GM15510 (cell line): ENCODE measurements around the gene WDR44.

Source experiments
- POLR2A ChIP-seq: IDR thresholded peaks from 3 replicates; pipeline ENCODE4 v1.6.1; 2011; ENCODE audit warnings: borderline replicate concordance; ENCODE audit not compliant: insufficient read length; ENCODE audit errors: extremely low read depth

The WDR44 gene, protein sequence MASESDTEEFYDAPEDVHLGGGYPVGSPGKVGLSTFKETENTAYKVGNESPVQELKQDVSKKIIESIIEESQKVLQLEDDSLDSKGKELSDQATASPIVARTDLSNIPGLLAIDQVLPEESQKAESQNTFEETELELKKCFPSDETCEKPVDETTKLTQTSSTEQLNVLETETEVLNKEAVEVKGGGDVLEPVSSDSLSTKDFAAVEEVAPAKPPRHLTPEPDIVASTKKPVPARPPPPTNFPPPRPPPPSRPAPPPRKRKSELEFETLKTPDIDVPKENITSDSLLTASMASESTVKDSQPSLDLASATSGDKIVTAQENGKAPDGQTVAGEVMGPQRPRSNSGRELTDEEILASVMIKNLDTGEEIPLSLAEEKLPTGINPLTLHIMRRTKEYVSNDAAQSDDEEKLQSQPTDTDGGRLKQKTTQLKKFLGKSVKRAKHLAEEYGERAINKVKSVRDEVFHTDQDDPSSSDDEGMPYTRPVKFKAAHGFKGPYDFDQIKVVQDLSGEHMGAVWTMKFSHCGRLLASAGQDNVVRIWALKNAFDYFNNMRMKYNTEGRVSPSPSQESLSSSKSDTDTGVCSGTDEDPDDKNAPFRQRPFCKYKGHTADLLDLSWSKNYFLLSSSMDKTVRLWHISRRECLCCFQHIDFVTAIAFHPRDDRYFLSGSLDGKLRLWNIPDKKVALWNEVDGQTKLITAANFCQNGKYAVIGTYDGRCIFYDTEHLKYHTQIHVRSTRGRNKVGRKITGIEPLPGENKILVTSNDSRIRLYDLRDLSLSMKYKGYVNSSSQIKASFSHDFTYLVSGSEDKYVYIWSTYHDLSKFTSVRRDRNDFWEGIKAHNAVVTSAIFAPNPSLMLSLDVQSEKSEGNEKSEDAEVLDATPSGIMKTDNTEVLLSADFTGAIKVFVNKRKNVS

DNA sequence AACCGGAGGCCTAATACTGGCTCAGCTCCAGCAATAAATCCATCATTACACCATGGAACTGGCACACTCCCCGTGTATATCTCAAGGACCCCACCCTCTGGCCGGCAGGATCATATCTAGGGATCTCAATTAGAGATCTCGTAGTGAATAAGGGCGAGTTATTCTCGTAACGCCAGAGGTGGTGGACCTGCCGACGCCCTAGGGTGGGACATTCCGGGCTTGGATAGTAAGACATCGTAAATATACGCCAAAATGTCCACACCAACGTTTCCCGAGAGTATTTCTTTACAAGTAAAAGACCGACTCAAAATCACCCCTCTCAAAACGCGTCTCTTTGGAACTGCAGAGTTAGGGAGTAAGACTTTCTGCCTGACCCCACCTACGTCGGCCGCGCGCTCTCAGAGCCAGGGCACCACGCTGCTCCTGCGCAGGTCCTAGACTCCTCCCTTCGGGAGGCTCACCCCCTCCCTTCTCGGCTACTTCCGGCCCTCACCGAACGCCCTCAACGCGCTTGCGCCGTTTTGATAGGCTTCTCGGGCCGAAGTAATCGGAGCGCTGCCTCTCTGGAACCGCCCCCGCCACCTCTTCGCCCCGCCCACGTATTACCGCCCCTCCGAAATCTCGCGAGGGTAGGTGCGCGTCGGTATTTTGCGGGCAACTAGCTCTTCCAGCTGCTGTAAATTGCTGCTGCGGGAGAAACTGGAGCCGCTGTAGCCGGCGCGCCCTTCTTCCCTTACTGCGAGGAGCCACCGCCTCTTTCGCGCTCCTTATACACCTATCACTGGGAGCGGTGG, at the start of gene WDR44:
Gene WDR44, plus strand, starts transcription at position 643 of the 794 bp plus-strand sequence. CDS start 398 bp downstream, outside the sequence.
- TF ChIP-seq POLR2A, result peak; percentile 65

DNA sequence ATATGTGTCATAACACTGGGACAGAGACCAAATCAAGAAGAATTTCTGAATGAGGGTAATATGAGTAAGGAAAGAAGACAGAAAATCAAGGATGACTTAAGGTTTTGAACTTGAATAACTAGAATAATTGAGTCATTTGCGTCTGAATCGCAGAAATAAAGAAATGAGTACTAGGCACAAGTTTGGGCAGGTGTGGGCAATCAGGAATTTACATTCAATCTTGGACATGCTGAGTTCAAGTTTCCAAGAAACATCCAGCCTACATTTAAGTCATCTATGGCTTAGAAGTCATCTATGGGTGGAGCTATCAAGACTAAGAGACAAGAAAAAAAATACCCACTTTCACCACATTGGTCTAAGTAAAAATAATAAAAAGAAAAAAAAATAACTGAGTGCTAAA, 30.4 kb upstream of the WDR44 start:
- no peak for TF ChIP-seq POLR2A

DNA sequence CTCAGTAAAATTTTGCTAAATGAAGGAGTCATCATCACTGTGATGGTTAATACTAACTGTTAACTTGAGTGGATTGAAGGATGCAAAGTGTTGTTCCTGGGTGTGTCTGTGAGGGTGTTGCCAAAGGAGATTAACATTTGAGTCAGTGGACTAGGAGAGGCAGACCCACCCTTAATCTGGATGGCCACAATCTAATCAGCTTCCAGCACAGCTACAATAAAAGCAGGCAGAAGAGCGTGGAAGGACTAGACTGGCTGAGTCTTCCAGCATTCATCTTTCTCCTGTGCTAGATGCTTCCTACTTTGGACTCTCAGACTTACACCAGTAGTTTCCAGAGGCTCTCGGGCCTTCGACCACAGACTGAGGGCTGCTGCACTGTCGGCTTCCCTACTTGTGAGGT, 21.3 kb upstream of the WDR44 start:
- no peak for TF ChIP-seq POLR2A

DNA sequence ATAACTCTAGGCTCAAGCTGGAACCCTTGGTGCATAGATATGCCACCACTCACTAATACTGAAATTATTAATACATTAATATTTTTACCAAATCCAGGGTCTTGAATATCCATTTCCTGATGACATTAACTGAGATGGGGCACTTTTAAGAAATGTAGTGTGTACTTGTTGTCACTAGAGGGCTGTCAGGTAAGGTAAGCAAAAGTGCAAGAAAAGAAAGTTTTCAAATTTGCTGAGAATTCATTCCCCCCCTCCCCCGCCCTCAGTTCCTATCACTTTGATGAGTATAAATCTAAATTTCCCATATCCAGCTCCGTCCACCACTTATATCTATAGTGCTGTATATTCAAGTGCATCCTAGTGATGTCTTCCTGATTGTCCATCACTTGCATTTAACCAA, 20.5 kb upstream of the WDR44 start:
- TF ChIP-seq POLR2A, result no peak

DNA sequence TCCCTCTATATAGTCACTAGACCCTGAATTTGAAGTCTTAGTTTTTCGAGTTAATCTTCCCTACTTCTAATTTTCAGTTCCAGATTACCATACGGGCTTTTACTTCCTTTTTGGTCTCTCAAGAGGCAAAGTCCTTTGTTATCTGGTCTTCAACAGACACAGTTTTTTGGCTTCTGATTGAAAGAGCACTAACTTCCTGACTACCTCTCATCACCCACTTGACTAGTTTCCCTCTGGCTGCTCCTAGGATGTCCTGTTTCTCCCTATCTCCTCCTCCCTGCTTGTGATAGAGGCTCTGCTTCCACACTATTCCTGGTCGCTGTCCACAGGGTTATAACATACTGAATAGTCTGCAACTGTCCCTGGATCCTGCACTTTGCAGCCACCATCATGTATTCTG, 16.7 kb upstream of the WDR44 start:
- TF ChIP-seq POLR2A, result no peak

DNA sequence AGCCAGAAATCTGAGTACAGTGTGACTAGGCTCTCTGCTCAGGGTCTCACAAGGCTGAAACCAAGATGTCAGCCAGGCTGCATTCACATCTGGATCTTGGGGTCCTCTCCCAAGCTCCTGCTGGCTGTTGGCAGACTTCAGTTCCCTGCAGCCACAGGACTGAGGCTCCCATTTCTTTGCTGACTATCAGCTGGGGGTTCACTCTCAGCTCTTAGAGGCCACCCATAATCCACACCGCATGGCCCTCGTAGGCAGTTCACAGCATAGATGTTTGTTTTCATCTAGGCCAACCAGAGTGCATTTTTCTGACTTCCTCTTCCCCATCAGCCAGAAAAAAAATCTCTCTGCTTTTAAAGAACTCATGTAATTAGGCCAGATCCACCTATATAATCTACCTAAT, 8.2 kb upstream of the WDR44 start:
- TF ChIP-seq POLR2A, result no peak

DNA sequence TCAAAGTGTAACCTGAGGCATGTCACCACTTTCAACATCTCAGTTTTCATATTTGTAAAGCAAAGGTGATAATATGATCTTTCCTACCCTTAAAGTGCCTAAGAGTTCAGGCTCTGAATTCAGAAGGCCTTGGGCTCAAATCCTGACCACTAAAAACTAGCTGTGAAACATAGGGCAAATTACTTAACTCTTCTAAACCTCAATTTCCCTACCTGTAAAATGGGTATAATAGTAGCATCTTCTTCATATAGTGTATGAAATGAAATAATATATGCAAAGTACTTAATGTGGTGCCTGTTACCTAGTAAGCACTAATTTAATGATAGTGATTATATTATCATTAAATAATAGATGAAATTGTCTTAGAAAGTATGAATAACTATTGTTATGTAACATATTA, 7.0 kb upstream of the WDR44 start:
- no peak for TF ChIP-seq POLR2A

DNA sequence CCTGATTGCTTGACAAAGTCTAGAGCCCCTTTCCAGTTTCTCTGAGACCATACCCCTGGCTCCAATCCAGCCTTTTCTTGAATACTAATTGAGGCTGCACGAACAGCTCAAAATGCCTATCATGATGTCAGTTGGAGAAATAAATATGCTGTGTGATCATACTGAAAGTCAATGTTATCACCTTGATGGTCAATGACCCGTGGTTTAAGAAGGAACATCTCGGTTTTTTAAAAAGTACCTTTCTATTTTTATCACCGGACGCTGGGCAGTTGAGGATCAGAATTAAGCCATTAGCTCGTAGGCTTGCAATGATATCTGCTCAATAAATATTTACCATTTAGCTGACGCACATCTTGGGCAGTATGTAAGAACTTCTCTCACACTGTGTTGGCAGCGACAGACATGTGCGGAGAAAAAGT, 852 bp upstream of the WDR44 start:
- TF ChIP-seq POLR2A, result no peak

DNA sequence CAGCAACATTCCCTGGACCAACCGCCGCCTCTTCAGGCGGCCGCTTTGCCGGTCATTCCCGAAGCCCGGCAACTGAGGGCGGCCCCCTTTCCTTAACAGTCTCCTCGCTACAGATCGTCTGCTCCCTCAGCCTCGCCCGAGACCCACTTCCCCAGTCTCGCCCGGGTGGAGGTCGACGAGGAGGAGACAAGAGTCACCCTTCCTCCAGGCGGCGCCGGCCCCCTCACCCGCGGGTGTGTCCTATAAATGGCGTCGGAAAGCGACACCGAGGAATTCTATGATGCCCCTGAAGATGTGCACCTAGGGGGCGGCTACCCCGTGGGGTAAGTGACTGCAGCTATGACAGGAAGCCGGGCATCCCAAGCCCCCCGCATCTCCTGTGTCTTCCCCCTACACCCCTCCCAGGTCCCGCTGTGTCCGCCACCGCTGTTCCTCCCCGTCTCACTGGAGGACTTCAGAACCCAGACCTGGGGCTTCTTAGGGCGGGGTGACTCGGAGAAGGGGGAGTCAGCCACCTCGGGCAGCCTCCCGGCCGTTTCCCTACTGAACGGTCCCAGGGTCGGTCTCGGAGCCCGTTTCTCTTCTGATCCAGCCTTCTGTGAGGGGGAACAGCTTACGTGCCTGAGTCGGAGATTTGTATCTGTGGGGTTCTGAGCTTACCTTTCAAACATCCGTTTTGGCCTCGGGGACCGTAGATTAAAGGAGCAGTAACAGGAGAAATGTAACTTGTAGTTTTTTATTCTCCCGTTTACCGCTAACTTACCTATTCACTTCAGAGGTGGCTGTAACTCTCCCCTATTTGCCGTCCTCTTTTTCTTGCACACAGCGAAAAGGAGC, 570 bp downstream of the WDR44 start:
- TF ChIP-seq POLR2A, result no peak

DNA sequence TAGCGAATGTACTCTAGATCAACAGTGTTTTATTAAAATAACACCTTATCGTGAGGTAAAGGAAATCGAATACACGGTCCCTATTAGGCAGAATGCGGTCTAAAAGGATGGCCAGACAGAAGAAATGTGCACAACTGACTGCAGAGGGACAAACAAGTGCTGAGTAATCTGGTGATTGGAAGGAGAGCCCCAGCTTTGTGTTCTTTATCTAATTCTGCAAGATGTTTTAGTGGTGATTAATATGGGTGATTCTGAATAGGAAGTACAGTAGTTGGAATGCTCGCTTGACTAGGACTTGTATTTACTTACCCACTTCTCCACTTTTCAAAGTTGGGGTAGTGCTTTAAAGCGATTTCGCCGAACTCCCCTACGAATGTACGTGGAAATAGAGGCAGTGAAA, 1.2 kb downstream of the WDR44 start:
- TF ChIP-seq POLR2A, result no peak

DNA sequence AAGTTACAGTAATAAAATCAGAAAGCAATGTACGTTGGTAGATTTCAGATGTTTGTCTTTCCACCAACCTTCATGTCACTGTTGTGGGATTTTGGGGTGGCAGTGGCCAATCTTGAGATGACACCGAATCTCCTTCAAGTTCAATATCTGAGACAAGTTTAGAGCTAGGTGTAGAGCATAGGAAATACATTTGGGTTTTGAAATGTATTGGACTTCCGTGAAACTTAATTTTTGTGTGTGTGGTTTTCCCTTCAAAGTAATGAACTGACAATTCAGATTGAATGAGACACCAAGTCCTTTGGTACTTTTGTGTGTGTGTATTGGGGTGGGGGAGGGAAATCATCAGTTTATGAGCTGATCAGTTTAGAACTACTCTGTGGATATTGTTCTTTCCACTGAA, 1.8 kb downstream of the WDR44 start:
- TF ChIP-seq POLR2A, result no peak

DNA sequence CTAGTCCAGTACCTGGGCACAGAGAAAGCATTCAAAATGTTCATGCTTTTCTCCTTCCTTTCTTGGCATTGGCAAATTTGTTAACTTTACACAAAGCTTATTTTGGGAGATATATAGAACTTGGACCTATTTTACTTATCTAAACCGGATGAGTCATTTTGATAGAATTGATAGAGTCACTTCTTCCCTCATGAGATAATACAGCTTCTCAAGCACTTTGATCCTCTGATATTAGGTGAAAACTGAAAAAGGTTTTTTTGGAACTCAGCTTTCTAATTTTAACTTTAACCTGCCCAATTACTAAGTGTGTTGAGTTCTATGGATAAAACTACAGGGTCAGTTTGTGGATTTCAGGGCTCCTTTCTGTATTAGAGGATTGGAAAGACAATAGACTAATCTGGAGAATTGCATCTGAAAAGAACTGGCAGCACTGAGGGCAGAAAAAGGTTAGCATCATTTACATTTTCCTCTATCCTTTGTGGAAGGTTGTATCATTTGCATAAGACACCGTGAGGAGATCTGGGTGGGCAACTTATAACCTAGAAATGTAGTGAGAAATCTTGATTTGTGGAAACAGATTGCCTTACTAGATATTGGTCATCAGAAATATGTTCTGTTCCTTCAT, 2.4 kb downstream of the WDR44 start:
- TF ChIP-seq POLR2A, result no peak

DNA sequence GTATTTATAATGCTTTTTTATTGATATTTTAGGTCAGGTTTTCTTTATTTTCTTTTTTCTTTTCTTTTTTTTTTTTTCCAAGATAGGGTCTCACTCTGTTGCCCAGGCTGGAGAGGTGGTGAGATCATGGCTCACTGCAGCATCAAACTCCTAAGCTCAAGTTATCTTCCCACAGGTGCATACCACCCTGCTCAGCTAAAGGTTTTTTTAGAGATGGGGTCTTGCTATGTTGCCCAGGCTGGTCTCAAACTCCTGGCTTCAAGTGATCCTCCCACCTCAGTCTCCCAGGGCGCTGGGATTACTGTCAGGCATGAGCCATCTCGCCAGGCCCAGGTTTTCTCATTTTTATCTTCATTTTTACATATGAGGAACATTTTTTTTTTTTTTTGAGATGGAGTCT, 3.3 kb downstream of the WDR44 start:
- TF ChIP-seq POLR2A, result no peak
